Measurements from ENCODE around the gene TSHB.

The TSHB gene

GRCh38 chr1:115040501-115040900 lies 10.9 kb downstream of the TSHB start:
- Histone ChIP-seq H3K4me3 (ENCODE audit: low read depth, low read length) (no peak overlapping the region), H3K27ac (ENCODE audit: extremely low read depth, low read depth, low read length) (no peak overlapping the region), H3K36me3 (ENCODE audit: control insufficient read depth in 2 of 2, insufficient read depth in 1 of 2, low read length in 2 of 2) (no peaks in the 10 kb centered on the region), H3K9me3 (ENCODE audit: control insufficient read depth, insufficient read depth, low read depth, low read length) (no peaks in the 10 kb centered on the region), H3K4me1 (ENCODE audit: control insufficient read depth, insufficient read depth, low read length) (no peaks in the 10 kb centered on the region)
- ChIA-PET CTCF (interaction anchor here (0.7 to 4.1 kb wide), 7 partner anchors 9 to 1473 kb away, joined by 3 to 61 read pairs (median 7); no protein-coding TSS in a partner anchor), POLR2A (no interaction called here)
- TF ChIP-seq ZNF398 (tag by site-specific recombination; IDR thresholded peaks at IDR 0.05), result no peak
- no peak for TF ChIP-seq TSHZ1 (tag by site-specific recombination; IDR thresholded peaks at IDR 0.05; ENCODE audit: borderline replicate concordance)
- no peak for TF ChIP-seq ZNF174 (tag by site-specific recombination; IDR thresholded peaks at IDR 0.05)
- no peak for TF ChIP-seq ZFP69B (tag by site-specific recombination; IDR thresholded peaks at IDR 0.05)
- TF ChIP-seq ZNF549 (tag by site-specific recombination; IDR thresholded peaks at IDR 0.05), result no peak
- TF ChIP-seq EGR2 (tag by site-specific recombination; IDR thresholded peaks at IDR 0.05; ENCODE audit: low read depth), result no peak
- no peak for TF ChIP-seq HOXA7 (CRISPR knock-in tag; IDR thresholded peaks at IDR 0.05; ENCODE audit: borderline replicate concordance)
- no peak for TF ChIP-seq TCF7L2 (IDR thresholded peaks at IDR 0.05; ENCODE audit: borderline replicate concordance, low read depth, low read length)
- TF ChIP-seq ZNF239 (tag by site-specific recombination; IDR thresholded peaks at IDR 0.05), result no peak
- TF ChIP-seq WT1 (tag by site-specific recombination; IDR thresholded peaks at IDR 0.05), result no peak
- no peak for TF ChIP-seq GLI4 (tag by site-specific recombination; IDR thresholded peaks at IDR 0.05)
- TF ChIP-seq ZNF2 (tag by site-specific recombination; IDR thresholded peaks at IDR 0.05), result no peak
- no peak for TF ChIP-seq ZNF155 (tag by site-specific recombination; IDR thresholded peaks at IDR 0.05)
- no peak for TF ChIP-seq ZNF274 (IDR thresholded peaks at IDR 0.05; ENCODE audit: low read length)
- no peak for TF ChIP-seq ZNF274 (tag by site-specific recombination; IDR thresholded peaks at IDR 0.05; ENCODE audit: borderline replicate concordance)
- TF ChIP-seq ZNF404 (tag by site-specific recombination; IDR thresholded peaks at IDR 0.05), result no peak
- TF ChIP-seq ZNF157 (tag by site-specific recombination; IDR thresholded peaks at IDR 0.05), result no peak
- no peak for TF ChIP-seq ZNF791 (tag by site-specific recombination; IDR thresholded peaks at IDR 0.05)

- POLR2A ChIA-PET, result no interaction called here
- Histone ChIP-seq H3K4me1 (ENCODE audit: control insufficient read depth, insufficient read depth, low read length) (no peaks in the 10 kb centered on the region), H3K36me3 (ENCODE audit: control insufficient read depth in 2 of 2, insufficient read depth in 1 of 2, low read length in 2 of 2) (no peaks in the 10 kb centered on the region), H3K27ac (ENCODE audit: extremely low read depth, low read depth, low read length) (no peak overlapping the region), H3K4me3 (ENCODE audit: low read depth, low read length) (no peak overlapping the region), H3K9me3 (ENCODE audit: control insufficient read depth, insufficient read depth, low read depth, low read length) (no peaks in the 10 kb centered on the region)
- TF ChIP-seq ZBTB20 (tag by site-specific recombination; IDR thresholded peaks at IDR 0.05), result no peak
- CTCF ChIA-PET, result interaction anchor here (0.6 to 4.1 kb wide), 15 partner anchors 11 to 1103 kb away, joined by 3 to 61 read pairs (median 4); partner anchors contain the start of gene TSHB
Measured at GRCh38 chr1:115041654-115042053, 12.0 kb downstream of the TSHB start.

GRCh38 chr1:115046751-115047150 lies 17.1 kb downstream of the TSHB start:
- POLR2A ChIA-PET, result no interaction called here
- CTCF ChIA-PET, result interaction anchor here (0.7 kb wide), 1 partner anchor 67 kb away, joined by 3 read pairs; no protein-coding TSS in a partner anchor
- no peak for TF ChIP-seq PBX3 (CRISPR knock-in tag; IDR thresholded peaks at IDR 0.05)
- TF ChIP-seq ZNF121 (tag by site-specific recombination; IDR thresholded peaks at IDR 0.05), result no peak
- TF ChIP-seq TSHZ1 (tag by site-specific recombination; IDR thresholded peaks at IDR 0.05; ENCODE audit: borderline replicate concordance), result no peak
- TF ChIP-seq ZNF366 (tag by site-specific recombination; conservative IDR thresholded peaks at IDR 0.05), result no peak

More at GRCh38 chr1:115046751-115047150, 17.1 kb downstream of the TSHB start:
- Histone ChIP-seq H3K4me3 (ENCODE audit: low read depth, low read length) (no peak overlapping the region), H3K9me3 (ENCODE audit: control insufficient read depth, insufficient read depth, low read depth, low read length) (no peaks in the 10 kb centered on the region), H3K36me3 (ENCODE audit: control insufficient read depth in 2 of 2, insufficient read depth in 1 of 2, low read length in 2 of 2) (no peaks in the 10 kb centered on the region), H3K4me1 (ENCODE audit: control insufficient read depth, insufficient read depth, low read length) (no peaks in the 10 kb centered on the region), H3K27ac (ENCODE audit: extremely low read depth, low read depth, low read length) (no peak overlapping the region)

Data from HEK293 (cell line).